ENCODE results near the gene PDX1. TPM values are rescaled to one million over a fixed set of nuclear protein-coding genes. Genes with fewer than 3 reads are reported as not detected.
A peak's percentile ranks its signal among the peaks of the same experiment; 100 is the strongest.

Gene PDX1
- polyA plus RNA-seq, 3 donors, result not detected

DNA sequence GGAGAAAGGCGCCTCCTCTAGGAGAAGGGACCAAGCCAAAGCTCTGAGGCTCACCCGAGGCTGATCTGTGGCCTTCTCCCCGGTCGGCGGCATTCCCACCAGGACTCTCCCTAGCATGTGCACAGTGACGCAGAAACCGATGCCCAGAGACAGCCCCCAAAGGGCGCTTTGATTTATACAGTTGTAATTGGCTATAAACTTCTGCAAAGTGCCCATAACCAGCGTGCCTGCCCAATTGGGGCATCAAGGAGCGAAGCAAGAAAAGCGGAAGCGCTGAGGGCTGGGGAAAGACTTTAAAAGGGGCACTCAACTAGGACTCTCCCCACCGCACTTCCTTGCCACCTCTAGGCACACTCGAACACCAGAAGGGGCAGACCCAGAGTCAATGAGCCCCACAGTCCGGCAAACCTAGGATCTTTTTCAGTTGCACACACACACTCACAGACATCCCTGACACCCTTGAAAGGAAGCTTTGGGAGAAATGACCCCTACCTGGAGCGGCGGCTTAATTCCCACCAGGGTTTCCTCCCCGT lies 47.5 kb downstream of the PDX1 start:
- H3K4me1 Mint-ChIP-seq, result peaks cover 26% of the 10 kb centered on the region
- H3K27me3 Mint-ChIP-seq (ENCODE audit: low read depth in 3 of 3), result peaks cover 97 to 100% (median 98%) of the 10 kb centered on the region in 3 donors
- 6% methylated on average over 14 of the region's 18 CpGs for WGBS (ENCODE audit: insufficient coverage)
- Histone ChIP-seq H3K4me1 (ENCODE audit: control insufficient read depth in 1 of 2, insufficient read depth in 2 of 2, low read length in 2 of 2) (peaks cover 3 to 12% of the 10 kb centered on the region in 2 donors), H3K36me3 (replicated peaks in 1 of 2; ENCODE audit: control insufficient read depth in 1 of 2, insufficient read depth in 2 of 2, low read length in 2 of 2) (no peaks in the 10 kb centered on the region), H2AFZ (ENCODE audit: insufficient read depth, low read depth, low read length, poor library complexity, severe bottlenecking) (no peak overlapping the region), H3K4me2 (replicated peaks; ENCODE audit: extremely low read depth, low read length, poor library complexity, severe bottlenecking) (no peak overlapping the region), H3K27me3 (ENCODE audit: control insufficient read depth in 2 of 2, insufficient read depth in 2 of 2, low read length in 2 of 2) (peaks cover 83 to 98% of the 10 kb centered on the region in 2 donors), H3K9ac (ENCODE audit: insufficient read depth, low read length, poor library complexity, severe bottlenecking) (no peak overlapping the region), H4K20me1 (ENCODE audit: insufficient read depth, low read length) (no peaks in the 10 kb centered on the region), H3K27ac (ENCODE audit: low read depth in 1 of 2, low read length in 2 of 2) (no peak overlapping the region), H3K9me3 (replicated peaks in 1 of 2; ENCODE audit: control insufficient read depth in 1 of 2, insufficient read depth in 1 of 2, low read length in 2 of 2) (peaks cover 0 to 43% of the 10 kb centered on the region in 2 donors), H3K79me2 (ENCODE audit: insufficient read depth, low read length) (no peaks in the 10 kb centered on the region), H3K4me3 (replicated peaks in 1 of 3; ENCODE audit: low read depth in 2 of 3, low read length in 3 of 3) (no peak overlapping the region)
- no peak for TF ChIP-seq CTCF (IDR thresholded peaks at IDR 0.05)
- intact Hi-C loops (cut with micrococcal nuclease), result no loop called here
- H3K36me3 Mint-ChIP-seq, result peaks cover 0 to 3% of the 10 kb centered on the region in 2 donors
- peak in 1 of 3 donors; percentile 17 for DNase-seq
- H3K27ac Mint-ChIP-seq, result no peak overlapping the region
- peak overlapping the region in 1 of 2 donors; percentile 83 for H3K4me3 Mint-ChIP-seq
- H3K9me3 Mint-ChIP-seq, result peaks cover 0 to 23% (median 10%) of the 10 kb centered on the region in 7 donors

DNA sequence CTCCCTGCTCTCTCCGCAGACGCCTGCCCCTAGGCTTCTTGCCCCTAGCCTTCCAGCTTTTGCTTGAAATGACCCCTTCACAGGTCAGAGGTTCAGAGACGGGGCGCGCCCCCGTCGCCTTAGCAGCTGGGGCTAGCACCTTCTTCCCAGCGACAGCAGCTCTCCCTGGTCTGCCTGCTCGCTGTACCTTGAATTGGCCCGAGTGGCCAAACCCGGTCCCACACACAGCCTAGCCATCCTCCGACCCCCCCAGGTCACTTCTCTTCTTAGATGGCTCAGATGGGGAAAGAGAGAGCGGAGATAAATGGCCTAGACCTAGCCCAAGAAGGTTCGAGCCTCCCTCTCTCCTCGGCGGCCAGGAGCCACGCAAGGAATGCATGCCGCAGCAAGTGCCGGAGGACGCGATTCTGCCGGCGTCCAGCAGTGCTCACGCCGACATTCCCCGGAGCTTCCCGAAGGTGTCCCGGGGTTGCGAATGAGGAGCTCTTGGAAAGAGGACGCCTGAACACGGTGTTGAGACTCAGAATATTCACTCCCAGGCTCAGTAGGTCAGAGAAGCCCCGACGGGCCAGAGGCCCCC lies 48.0 kb downstream of the PDX1 start:
- peak overlapping the region in 1 of 7 donors; percentile 32 for H3K27ac Mint-ChIP-seq
- Histone ChIP-seq H3K27ac (ENCODE audit: low read depth in 1 of 2, low read length in 2 of 2) (no peak overlapping the region), H4K20me1 (ENCODE audit: insufficient read depth, low read length) (no peaks in the 10 kb centered on the region), H3K4me2 (replicated peaks; ENCODE audit: extremely low read depth, low read length, poor library complexity, severe bottlenecking) (no peak overlapping the region), H3K9me3 (replicated peaks in 1 of 2; ENCODE audit: control insufficient read depth in 1 of 2, insufficient read depth in 1 of 2, low read length in 2 of 2) (peaks cover 0 to 44% of the 10 kb centered on the region in 2 donors), H3K27me3 (ENCODE audit: control insufficient read depth in 2 of 2, insufficient read depth in 2 of 2, low read length in 2 of 2) (peaks cover 84 to 98% of the 10 kb centered on the region in 2 donors), H2AFZ (ENCODE audit: insufficient read depth, low read depth, low read length, poor library complexity, severe bottlenecking) (no peak overlapping the region), H3K79me2 (ENCODE audit: insufficient read depth, low read length) (no peaks in the 10 kb centered on the region), H3K4me1 (ENCODE audit: control insufficient read depth in 1 of 2, insufficient read depth in 2 of 2, low read length in 2 of 2) (peaks cover 3 to 12% of the 10 kb centered on the region in 2 donors), H3K4me3 (replicated peaks in 1 of 3; ENCODE audit: low read depth in 2 of 3, low read length in 3 of 3) (no peak overlapping the region), H3K36me3 (replicated peaks in 1 of 2; ENCODE audit: control insufficient read depth in 1 of 2, insufficient read depth in 2 of 2, low read length in 2 of 2) (no peaks in the 10 kb centered on the region), H3K9ac (ENCODE audit: insufficient read depth, low read length, poor library complexity, severe bottlenecking) (no peak overlapping the region)
- H3K9me3 Mint-ChIP-seq, result peaks cover 0 to 22% (median 10%) of the 10 kb centered on the region in 7 donors
- DNase-seq, result no peak
- peak overlapping the region in 1 of 2 donors; percentile 83 for H3K4me3 Mint-ChIP-seq
- no peak for TF ChIP-seq CTCF (IDR thresholded peaks at IDR 0.05)
- H3K4me1 Mint-ChIP-seq, result peaks cover 26% of the 10 kb centered on the region
- WGBS (ENCODE audit: insufficient coverage), result 6% methylated on average over 28 of the region's 33 CpGs
- H3K36me3 Mint-ChIP-seq, result peaks cover 0 to 3% of the 10 kb centered on the region in 2 donors
- intact Hi-C loops (cut with micrococcal nuclease), result no loop called here
- peaks cover 97 to 100% (median 98%) of the 10 kb centered on the region in 3 donors for H3K27me3 Mint-ChIP-seq (ENCODE audit: low read depth in 3 of 3)
